Neural cell (in vitro differentiated cells): ENCODE measurements around the gene C22orf15. TPM values are rescaled to one million over a fixed set of nuclear protein-coding genes. Genes with fewer than 3 reads are reported as not detected.

Experiments
- H2AFZ ChIP-seq: fragments of 200-600, 300-800 bp; sonication (generic), shearing (Covaris generic); 2 replicates; pipeline ENCODE4 v1.6.0; 2014; ENCODE audit warnings: low read depth, mild to moderate bottlenecking, antibody characterized with exemption, low read length, moderate library complexity
- H3F3A ChIP-seq: fragments of 200-600 bp; shearing (Covaris generic); 2 replicates; pipeline ENCODE4 v1.6.1; 2016; ENCODE audit warnings: mild to moderate bottlenecking, moderate library complexity, mixed read lengths, antibody characterized with exemption, low read length; ENCODE audit not compliant: insufficient read depth, poor library complexity, severe bottlenecking
- H3K27ac ChIP-seq: fragments of 200-600, 300-800 bp; sonication (generic), shearing (Covaris generic); 2 replicates; pipeline ENCODE4 v1.5.1; 2014; ENCODE audit warnings: mild to moderate bottlenecking, low read length, moderate library complexity
- H3K27me3 ChIP-seq: fragments of 300-800, 200-600 bp; sonication (generic), shearing (Covaris generic); 2 replicates; pipeline ENCODE4 v1.6.0; 2014; ENCODE audit warnings: mild to moderate bottlenecking, low read depth, low read length, moderate library complexity; ENCODE audit not compliant: insufficient read depth
- H3K36me3 ChIP-seq: fragments of 300-800, 200-600 bp; sonication (generic), shearing (Covaris generic); 2 replicates; pipeline ENCODE4 v1.5.1; 2014; ENCODE audit warnings: mild to moderate bottlenecking, antibody characterized with exemption, low read length, moderate library complexity; ENCODE audit not compliant: insufficient read depth
- H3K4me2 ChIP-seq: fragments of 300-800, 200-600 bp; sonication (generic), shearing (Covaris generic); 2 replicates; pipeline ENCODE4 v1.6.0; 2014; ENCODE audit warnings: mild to moderate bottlenecking, low read length
- H3K4me3 ChIP-seq: fragments of 300-800, 200-600 bp; sonication (generic), shearing (Covaris generic); 2 replicates; pipeline ENCODE4 v1.5.1; 2014; ENCODE audit warnings: mild to moderate bottlenecking, low read length, moderate library complexity
- H3K79me2 ChIP-seq: fragments of 200-600 bp; shearing (Covaris generic); replicated peaks from 2 replicates; pipeline ENCODE4 v1.6.0; 2014; ENCODE audit warnings: mild to moderate bottlenecking, low read length, moderate library complexity; ENCODE audit not compliant: insufficient read depth
- H3K9ac ChIP-seq: fragments of 300-800, 200-600 bp; sonication (generic), shearing (Covaris generic); 2 replicates; pipeline ENCODE4 v1.6.1; 2016; ENCODE audit warnings: mild to moderate bottlenecking, low read length, mixed read lengths
- H3K9me2 ChIP-seq: fragments of 200-600 bp; shearing (Covaris generic); 2 replicates; pipeline ENCODE4 v1.6.1; 2016; ENCODE audit warnings: mild to moderate bottlenecking, low read length, mixed read lengths; ENCODE audit not compliant: insufficient read depth
- H3K9me3 ChIP-seq: fragments of 200-600, 300-800 bp; sonication (generic), shearing (Covaris generic); 2 replicates; pipeline ENCODE4 v1.6.1; 2016; ENCODE audit warnings: mild to moderate bottlenecking, mixed run types, low read length, moderate library complexity, mixed read lengths
- H4K20me1 ChIP-seq: fragments of 200-600 bp; shearing (Covaris generic); 2 replicates; pipeline ENCODE4 v1.6.1; 2016; ENCODE audit warnings: mild to moderate bottlenecking, mixed run types; ENCODE audit not compliant: insufficient read depth
- EP300 ChIP-seq: fragments of 450-650 bp; conservative IDR thresholded peaks from 2 replicates; pipeline ENCODE4 v1.6.1; 2014; ENCODE audit warnings: antibody characterized with exemption, mild to moderate bottlenecking, moderate library complexity; ENCODE audit not compliant: poor library complexity, severe bottlenecking
- EZH2 ChIP-seq: fragments of 200-600, 300-800 bp; shearing (Covaris generic), sonication (generic); IDR thresholded peaks from 2 replicates; pipeline ENCODE4 v1.6.1; 2014; ENCODE audit warnings: antibody characterized with exemption, low read length, borderline replicate concordance, mild to moderate bottlenecking; ENCODE audit not compliant: insufficient read depth, poor library complexity, severe bottlenecking
- MXI1 ChIP-seq: fragments of 450-650 bp; conservative IDR thresholded peaks from 2 replicates; pipeline ENCODE4 v1.6.1; 2014; ENCODE audit warnings: antibody characterized with exemption, mild to moderate bottlenecking; ENCODE audit not compliant: poor library complexity, severe bottlenecking
- POLR2AphosphoS5 ChIP-seq: IDR thresholded peaks from 2 replicates; pipeline ENCODE4 v1.6.1; 2012
- RAD21 ChIP-seq: fragments of 450-650 bp; conservative IDR thresholded peaks from 2 replicates; pipeline ENCODE4 v1.6.1; 2014; ENCODE audit warnings: antibody characterized with exemption, mild to moderate bottlenecking, moderate library complexity
- SMC3 ChIP-seq: fragments of 450-650 bp; conservative IDR thresholded peaks from 2 replicates; pipeline ENCODE4 v1.6.1; 2014; ENCODE audit warnings: antibody characterized with exemption, mild to moderate bottlenecking, moderate library complexity; ENCODE audit not compliant: poor library complexity
- TAF1 ChIP-seq: IDR thresholded peaks from 2 replicates; pipeline ENCODE4 v1.6.1; 2012; ENCODE audit warnings: low read depth
- polyA plus RNA-seq: library from polyadenylated mRNA; depleted of rRNA; stranded (reverse); fragments of >200 nt; gene quantifications from 2 replicates; pipeline ENCODE4 v1.2.3, GENCODE V29; 2014
- TF ChIP-seq, protein P1 (sequence below): fragments of 450-650 bp; IDR thresholded peaks from 2 replicates; pipeline ENCODE4 v1.5.1; 2014; ENCODE audit warnings: antibody characterized with exemption, mild to moderate bottlenecking, moderate library complexity; ENCODE audit not compliant: poor library complexity, severe bottlenecking
- TF ChIP-seq, protein P2 (sequence below): IDR thresholded peaks from 2 replicates; pipeline ENCODE4 v1.6.1; 2012; ENCODE audit warnings: borderline replicate concordance

Gene C22orf15
- polyA plus RNA-seq, 1 donor from 2014 or later: not detected

- H3K4me2 ChIP-seq: no peak overlapping the region
Observed at GRCh38 chr22:23774114-23774921, 11.5 kb downstream of the C22orf15 start.

DNA sequence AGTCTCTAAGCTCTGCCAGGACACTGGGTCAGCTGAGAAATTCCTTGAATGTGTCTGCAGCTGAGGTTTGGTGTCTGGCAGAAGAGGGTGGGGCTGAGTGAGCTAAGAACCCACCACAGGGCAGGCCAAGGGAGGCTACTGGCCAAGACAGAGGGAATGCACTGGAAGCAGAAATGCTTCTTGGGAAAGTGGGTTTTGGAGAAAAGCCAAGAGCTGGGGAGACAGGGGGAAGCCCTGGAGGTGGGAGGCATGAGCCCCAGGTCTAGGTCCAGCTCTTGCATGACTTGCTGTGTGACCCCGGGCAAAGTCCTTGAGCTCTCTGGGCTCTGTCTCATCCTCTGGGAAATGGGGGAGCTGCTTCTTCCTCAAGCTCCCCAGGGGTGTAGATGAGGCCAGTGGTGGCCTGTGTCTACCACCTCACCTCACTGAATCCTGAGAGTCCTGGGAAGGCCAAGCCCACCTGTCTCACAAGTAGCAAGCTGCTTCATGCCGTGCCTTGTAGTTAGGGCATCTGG lies 12.2 kb downstream of the C22orf15 start:
- no peaks in the 10 kb centered on the region for H3K9me3 ChIP-seq
- peaks cover 9% of the 10 kb centered on the region for H3K27me3 ChIP-seq
- H3K36me3 ChIP-seq: no peaks in the 10 kb centered on the region
- H4K20me1 ChIP-seq: no peaks in the 10 kb centered on the region
- no peaks in the 10 kb centered on the region for H3F3A ChIP-seq
- no peaks in the 10 kb centered on the region for H3K79me2 ChIP-seq
- H3K9ac ChIP-seq: no peak overlapping the region
- no peak overlapping the region for H3K27ac ChIP-seq
- H2AFZ ChIP-seq: no peak overlapping the region
- H3K9me2 ChIP-seq: no peaks in the 10 kb centered on the region
- no peak overlapping the region for H3K4me2 ChIP-seq
- H3K4me3 ChIP-seq: no peak overlapping the region
- no peak for TF ChIP-seq EZH2
- no peak for TF ChIP-seq MXI1
- TF ChIP-seq, protein P1, sequence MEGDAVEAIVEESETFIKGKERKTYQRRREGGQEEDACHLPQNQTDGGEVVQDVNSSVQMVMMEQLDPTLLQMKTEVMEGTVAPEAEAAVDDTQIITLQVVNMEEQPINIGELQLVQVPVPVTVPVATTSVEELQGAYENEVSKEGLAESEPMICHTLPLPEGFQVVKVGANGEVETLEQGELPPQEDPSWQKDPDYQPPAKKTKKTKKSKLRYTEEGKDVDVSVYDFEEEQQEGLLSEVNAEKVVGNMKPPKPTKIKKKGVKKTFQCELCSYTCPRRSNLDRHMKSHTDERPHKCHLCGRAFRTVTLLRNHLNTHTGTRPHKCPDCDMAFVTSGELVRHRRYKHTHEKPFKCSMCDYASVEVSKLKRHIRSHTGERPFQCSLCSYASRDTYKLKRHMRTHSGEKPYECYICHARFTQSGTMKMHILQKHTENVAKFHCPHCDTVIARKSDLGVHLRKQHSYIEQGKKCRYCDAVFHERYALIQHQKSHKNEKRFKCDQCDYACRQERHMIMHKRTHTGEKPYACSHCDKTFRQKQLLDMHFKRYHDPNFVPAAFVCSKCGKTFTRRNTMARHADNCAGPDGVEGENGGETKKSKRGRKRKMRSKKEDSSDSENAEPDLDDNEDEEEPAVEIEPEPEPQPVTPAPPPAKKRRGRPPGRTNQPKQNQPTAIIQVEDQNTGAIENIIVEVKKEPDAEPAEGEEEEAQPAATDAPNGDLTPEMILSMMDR: no peak
- no peak for TF ChIP-seq SMC3
- TF ChIP-seq TAF1: no peak
- TF ChIP-seq, protein P2, sequence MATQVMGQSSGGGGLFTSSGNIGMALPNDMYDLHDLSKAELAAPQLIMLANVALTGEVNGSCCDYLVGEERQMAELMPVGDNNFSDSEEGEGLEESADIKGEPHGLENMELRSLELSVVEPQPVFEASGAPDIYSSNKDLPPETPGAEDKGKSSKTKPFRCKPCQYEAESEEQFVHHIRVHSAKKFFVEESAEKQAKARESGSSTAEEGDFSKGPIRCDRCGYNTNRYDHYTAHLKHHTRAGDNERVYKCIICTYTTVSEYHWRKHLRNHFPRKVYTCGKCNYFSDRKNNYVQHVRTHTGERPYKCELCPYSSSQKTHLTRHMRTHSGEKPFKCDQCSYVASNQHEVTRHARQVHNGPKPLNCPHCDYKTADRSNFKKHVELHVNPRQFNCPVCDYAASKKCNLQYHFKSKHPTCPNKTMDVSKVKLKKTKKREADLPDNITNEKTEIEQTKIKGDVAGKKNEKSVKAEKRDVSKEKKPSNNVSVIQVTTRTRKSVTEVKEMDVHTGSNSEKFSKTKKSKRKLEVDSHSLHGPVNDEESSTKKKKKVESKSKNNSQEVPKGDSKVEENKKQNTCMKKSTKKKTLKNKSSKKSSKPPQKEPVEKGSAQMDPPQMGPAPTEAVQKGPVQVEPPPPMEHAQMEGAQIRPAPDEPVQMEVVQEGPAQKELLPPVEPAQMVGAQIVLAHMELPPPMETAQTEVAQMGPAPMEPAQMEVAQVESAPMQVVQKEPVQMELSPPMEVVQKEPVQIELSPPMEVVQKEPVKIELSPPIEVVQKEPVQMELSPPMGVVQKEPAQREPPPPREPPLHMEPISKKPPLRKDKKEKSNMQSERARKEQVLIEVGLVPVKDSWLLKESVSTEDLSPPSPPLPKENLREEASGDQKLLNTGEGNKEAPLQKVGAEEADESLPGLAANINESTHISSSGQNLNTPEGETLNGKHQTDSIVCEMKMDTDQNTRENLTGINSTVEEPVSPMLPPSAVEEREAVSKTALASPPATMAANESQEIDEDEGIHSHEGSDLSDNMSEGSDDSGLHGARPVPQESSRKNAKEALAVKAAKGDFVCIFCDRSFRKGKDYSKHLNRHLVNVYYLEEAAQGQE: no peak
- no peak for TF ChIP-seq EP300
- TF ChIP-seq RAD21: no peak
- no peak for TF ChIP-seq POLR2AphosphoS5

More at GRCh38 chr22:23774114-23774921, 11.5 kb downstream of the C22orf15 start:
- Histone ChIP-seq H2AFZ (no peak overlapping the region), H3K9me2 (no peaks in the 10 kb centered on the region), H3F3A (no peaks in the 10 kb centered on the region), H3K27ac (no peak overlapping the region), H3K36me3 (no peaks in the 10 kb centered on the region), H3K4me3 (no peak overlapping the region), H3K9ac (no peak overlapping the region), H3K79me2 (no peaks in the 10 kb centered on the region), H4K20me1 (no peaks in the 10 kb centered on the region), H3K9me3 (no peaks in the 10 kb centered on the region), H3K27me3 (peaks cover 9% of the 10 kb centered on the region)
- TF ChIP-seq EZH2: no peak
- TF ChIP-seq, protein P2: no peak
- no peak for TF ChIP-seq RAD21
- TF ChIP-seq, protein P1: no peak
- no peak for TF ChIP-seq TAF1
- TF ChIP-seq POLR2AphosphoS5: no peak
- no peak for TF ChIP-seq EP300
- no peak for TF ChIP-seq SMC3
- TF ChIP-seq MXI1: no peak
